Keratinocyte (primary cell): ENCODE measurements around the gene SFRP5. TPM values are rescaled to one million over a fixed set of nuclear protein-coding genes. Genes with fewer than 3 reads are reported as not detected.

ENCODE experiments used
- DNase-seq: peaks from one replicate; pipeline ENCODE4 v3.0.0-alpha.2; 2011; ENCODE audit warnings: low read depth, missing footprints, low spot score
- FAIRE-seq: peaks from 2 replicates; lab custom pipeline; 2011; peaks lifted over from hg19 to GRCh38; lab: Jason Lieb, UNC
- H2AFZ ChIP-seq: 2 replicates; pipeline ENCODE4 v1.6.0; 2012; ENCODE audit warnings: low read length, control low read depth, inconsistent platforms; ENCODE audit not compliant: control insufficient read depth
- H3K27ac ChIP-seq: 2 replicates; pipeline ENCODE4 v1.5.1; 2011; ENCODE audit warnings: low read length; ENCODE audit not compliant: control insufficient read depth, insufficient read depth
- H3K27me3 ChIP-seq: 3 replicates; pipeline ENCODE4 v1.6.0; 2011; ENCODE audit warnings: low read length; ENCODE audit not compliant: control insufficient read depth, insufficient read depth; ENCODE audit errors: extremely low read depth
- H3K36me3 ChIP-seq, 2 experiments: 2 replicates in 1 of 2; 3 replicates in 1 of 2; pipeline ENCODE4 v1.5.1; 2011; ENCODE audit warnings: low read length in 2 of 2, mild to moderate bottlenecking in 1 of 2; ENCODE audit not compliant: control insufficient read depth in 2 of 2, insufficient read depth in 2 of 2; ENCODE audit errors: extremely low read depth in 1 of 2
- H3K4me1 ChIP-seq: 3 replicates; pipeline ENCODE4 v1.5.1; 2011; ENCODE audit warnings: low read length; ENCODE audit not compliant: control insufficient read depth, insufficient read depth; ENCODE audit errors: extremely low read depth
- H3K4me2 ChIP-seq: 3 replicates; pipeline ENCODE4 v1.6.0; 2011; ENCODE audit warnings: low read depth, low read length; ENCODE audit not compliant: control insufficient read depth, insufficient read depth; ENCODE audit errors: extremely low read depth
- H3K4me3 ChIP-seq, 3 experiments: fragments of 200-600 bp in 1 of 3; sonication (generic) in 1 of 3; 2 replicates in 2 of 3; 3 replicates in 1 of 3; pipeline ENCODE4 v1.5.1; 2011 to 2016; ENCODE audit warnings: low read length in 3 of 3, mild to moderate bottlenecking in 3 of 3, control low read depth in 2 of 3, inconsistent platforms in 1 of 3, low read depth in 1 of 3, mixed read lengths in 1 of 3, mixed run types in 1 of 3, moderate library complexity in 1 of 3; ENCODE audit not compliant: control insufficient read depth in 2 of 3, insufficient read depth in 2 of 3; ENCODE audit errors: extremely low read depth in 1 of 3
- H3K79me2 ChIP-seq: 2 replicates; pipeline ENCODE4 v1.6.0; 2012; ENCODE audit warnings: low read length; ENCODE audit not compliant: control insufficient read depth, insufficient read depth
- H3K9ac ChIP-seq: 3 replicates; pipeline ENCODE4 v1.6.0; 2011; ENCODE audit warnings: low read length; ENCODE audit not compliant: control insufficient read depth, insufficient read depth; ENCODE audit errors: extremely low read depth
- H3K9me1 ChIP-seq: 3 replicates; pipeline ENCODE4 v1.6.0; 2011; ENCODE audit warnings: low read length; ENCODE audit not compliant: control insufficient read depth, insufficient read depth; ENCODE audit errors: extremely low read depth
- H3K9me3 ChIP-seq: 2 replicates; pipeline ENCODE4 v1.5.1; 2012; ENCODE audit warnings: low read depth, low read length; ENCODE audit not compliant: control insufficient read depth
- H4K20me1 ChIP-seq: 3 replicates; pipeline ENCODE4 v1.6.0; 2011; ENCODE audit warnings: low read length; ENCODE audit not compliant: control insufficient read depth, insufficient read depth; ENCODE audit errors: extremely low read depth
- CTCF ChIP-seq, 3 experiments: IDR thresholded peaks in 1 of 3; conservative IDR thresholded peaks in 1 of 3; optimal IDR thresholded peaks in 1 of 3; 2 replicates in 2 of 3; 3 replicates in 1 of 3; pipeline versions ENCODE3 to v1.5.1; 2011; ENCODE audit warnings: low read length in 3 of 3, mild to moderate bottlenecking in 3 of 3, moderate library complexity in 2 of 3, control low read depth in 1 of 3, inconsistent platforms in 1 of 3; ENCODE audit not compliant: insufficient read depth in 2 of 3; ENCODE audit errors: extremely low read depth in 1 of 3
- EZH2 ChIP-seq: IDR thresholded peaks from one replicate; pipeline ENCODE4 v1.6.1; 2012; ENCODE audit warnings: inconsistent platforms, mild to moderate bottlenecking, low read length, moderate library complexity
- dilution Hi-C: fragments of 300-500 bp; cut with MboI; formaldehyde crosslinking; loops from one replicate; pipeline ENCODE4 v1.7.0; 2020; ENCODE audit warnings: low sequenced_read_pairs; ENCODE audit not compliant: extremely low pct_ligation_motif_present
- polyA plus RNA-seq, 5 experiments: library from polyadenylated mRNA; depleted of rRNA in 3 of 5; stranded (reverse) in 3 of 5; stranded (forward) in 1 of 5; unstranded in 1 of 5; fragments of >200 nt; gene quantifications; 1 replicate in 1 of 5; 2 replicates in 3 of 5; 3 replicates in 1 of 5; pipeline versions ENCODE4 v1.2.1 to v1.2.3, GENCODE V29; 2011 to 2012; ENCODE audit warnings: missing spikeins in 2 of 5, low read depth in 1 of 5, low replicate concordance in 1 of 5

Gene SFRP5
- polyA plus RNA-seq, 1 donor (not counting 4 experiments of a cell fraction or from before 2014, with no cell fraction given) = not detected

DNA sequence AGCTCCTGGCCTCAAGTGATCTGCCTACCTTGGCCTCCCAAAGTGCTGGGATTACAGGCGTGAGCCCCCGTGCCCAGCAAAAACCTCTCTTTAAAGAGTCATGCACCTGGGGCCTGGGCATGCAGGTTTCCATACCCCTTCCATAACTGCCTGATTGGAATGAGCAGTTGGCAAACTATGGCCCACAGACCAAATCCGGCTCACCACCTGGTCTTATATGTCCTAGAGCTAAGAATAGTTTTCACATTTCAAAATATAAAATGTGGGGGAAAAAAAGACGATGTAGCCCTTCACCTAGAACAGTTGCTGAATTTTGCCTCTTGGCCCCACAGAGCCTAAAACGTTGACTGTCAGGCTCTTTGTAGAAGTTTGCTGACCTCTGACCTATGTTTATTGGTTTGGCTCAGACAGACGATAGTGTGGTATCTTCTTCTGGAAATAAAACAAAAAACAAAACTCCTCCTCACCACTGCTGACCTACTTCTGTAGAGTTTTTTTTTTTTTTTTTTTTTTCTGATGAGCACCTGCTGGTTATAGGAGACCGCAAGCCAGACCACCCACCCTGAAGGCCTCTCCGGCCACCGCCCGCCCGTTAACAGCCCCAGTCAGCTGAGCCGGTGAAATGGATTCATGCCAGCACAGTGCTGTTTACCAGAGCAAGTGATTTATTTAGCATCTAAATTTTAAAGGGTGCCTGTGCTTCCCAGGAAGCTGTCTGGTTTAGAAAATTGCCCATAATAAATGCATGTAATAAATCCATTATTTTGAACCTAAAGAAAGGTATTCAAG lies 33.5 kb upstream of the SFRP5 start:
- TF ChIP-seq EZH2 = no peak
- no peak for TF ChIP-seq CTCF (optimal IDR thresholded peaks at IDR 0.05 in 1 of 3, IDR thresholded peaks at IDR 0.05 in 1 of 3, conservative IDR thresholded peaks at IDR 0.05 in 1 of 3; ENCODE audit: extremely low read depth in 1 of 3, insufficient read depth in 2 of 3, low read length in 3 of 3)
- Histone ChIP-seq H3K4me3 (no peak overlapping the region), H3K79me2 (no peaks in the 10 kb centered on the region), H3K9me3 (no peaks in the 10 kb centered on the region), H3K4me1 (peaks cover 3% of the 10 kb centered on the region), H3K9me1 (no peaks in the 10 kb centered on the region), H4K20me1 (no peaks in the 10 kb centered on the region), H3K4me2 (no peak overlapping the region), H3K27me3 (no peaks in the 10 kb centered on the region), H2AFZ (no peak overlapping the region), H3K27ac (no peak overlapping the region), H3K9ac (no peak overlapping the region), H3K36me3 (no peaks in the 10 kb centered on the region)
- dilution Hi-C loops = no loop called here
- no peak for FAIRE-seq
- no peak for DNase-seq

GRCh38 chr10:97801422-97801821 lies 29.6 kb upstream of the SFRP5 start:
- H3K79me2 ChIP-seq = no peaks in the 10 kb centered on the region
- no peaks in the 10 kb centered on the region for H3K9me1 ChIP-seq
- TF ChIP-seq EZH2 (no peak), CTCF (optimal IDR thresholded peaks at IDR 0.05 in 1 of 3, IDR thresholded peaks at IDR 0.05 in 1 of 3, conservative IDR thresholded peaks at IDR 0.05 in 1 of 3; ENCODE audit: extremely low read depth in 1 of 3, insufficient read depth in 2 of 3, low read length in 3 of 3) (no peak)
- no peak for FAIRE-seq
- no peak overlapping the region for H3K9ac ChIP-seq
- no peaks in the 10 kb centered on the region for H3K36me3 ChIP-seq
- H3K4me3 ChIP-seq = no peak overlapping the region
- H3K4me2 ChIP-seq = no peak overlapping the region
- H3K27me3 ChIP-seq = peaks cover 7% of the 10 kb centered on the region
- no peaks in the 10 kb centered on the region for H3K9me3 ChIP-seq
- H3K27ac ChIP-seq = no peak overlapping the region
- no peaks in the 10 kb centered on the region for H3K4me1 ChIP-seq
- dilution Hi-C loops = no loop called here
- H4K20me1 ChIP-seq = no peaks in the 10 kb centered on the region
- no peak overlapping the region for H2AFZ ChIP-seq
- DNase-seq = no peak
